Cardiac fibroblast (primary cell): ENCODE results near the gene MACF1.
"Not testable (repeated sequence)": the region's sequence is repeated elsewhere in the genome, so short reads cannot be mapped to it uniquely, and the experiment has no call there.

Source experiments
- DNase-seq, 2 donors: peaks; one replicate each; pipeline versions ENCODE4 v3.0.0 to v3.0.0-alpha.2; 2010; ENCODE audit warnings: low read depth in 2 of 2
- H3K4me3 ChIP-seq, 2 donors: replicated peaks in 1 of 2; 1 replicate in 1 of 2; 2 replicates in 1 of 2; pipeline ENCODE4 v1.5.1; 2011; ENCODE audit warnings: low read depth in 2 of 2, low read length in 2 of 2, mild to moderate bottlenecking in 2 of 2, moderate library complexity in 1 of 2
- TF ChIP-seq, protein P1 (sequence below): IDR thresholded peaks from one replicate; pipeline ENCODE4 v1.5.1; 2011; ENCODE audit warnings: low read depth, mild to moderate bottlenecking, low read length, inconsistent platforms

MACF1 gene

DNA sequence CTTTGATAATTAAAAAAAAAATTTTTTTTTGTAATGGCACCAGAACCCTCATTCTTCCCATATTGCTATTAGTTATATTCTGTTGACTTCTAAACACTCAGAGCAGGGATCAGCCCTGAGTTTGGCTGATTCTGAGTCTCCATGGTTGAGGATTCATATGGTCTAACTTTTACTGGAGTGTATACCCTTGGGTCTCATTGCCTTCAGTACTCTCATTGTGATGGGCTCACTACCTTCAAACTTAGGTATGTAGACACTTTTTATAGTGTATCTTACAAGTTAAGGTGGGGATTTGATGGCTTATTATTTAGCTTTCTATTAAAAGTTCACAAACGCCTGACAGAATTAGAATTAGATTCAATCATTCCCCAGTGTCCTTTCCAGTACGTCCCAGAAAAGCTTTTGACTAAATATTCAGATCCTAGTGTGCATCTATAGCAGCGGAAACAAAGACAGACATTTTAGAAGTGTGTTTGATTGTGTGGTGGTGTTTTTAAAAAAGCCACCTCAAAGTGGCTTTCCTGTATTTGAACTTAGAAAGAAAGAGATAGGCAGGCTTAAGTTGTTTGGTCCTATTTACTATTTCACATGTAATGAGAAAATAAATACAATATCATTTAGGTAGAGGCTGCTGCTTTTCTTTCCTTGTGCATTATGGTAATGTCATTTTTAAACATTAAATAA is 1.4 kb downstream of the MACF1 start:
- H3K4me3 ChIP-seq = peak overlapping the region; percentile 47 to 62
- DNase-seq = no peak
- TF ChIP-seq, protein P1, sequence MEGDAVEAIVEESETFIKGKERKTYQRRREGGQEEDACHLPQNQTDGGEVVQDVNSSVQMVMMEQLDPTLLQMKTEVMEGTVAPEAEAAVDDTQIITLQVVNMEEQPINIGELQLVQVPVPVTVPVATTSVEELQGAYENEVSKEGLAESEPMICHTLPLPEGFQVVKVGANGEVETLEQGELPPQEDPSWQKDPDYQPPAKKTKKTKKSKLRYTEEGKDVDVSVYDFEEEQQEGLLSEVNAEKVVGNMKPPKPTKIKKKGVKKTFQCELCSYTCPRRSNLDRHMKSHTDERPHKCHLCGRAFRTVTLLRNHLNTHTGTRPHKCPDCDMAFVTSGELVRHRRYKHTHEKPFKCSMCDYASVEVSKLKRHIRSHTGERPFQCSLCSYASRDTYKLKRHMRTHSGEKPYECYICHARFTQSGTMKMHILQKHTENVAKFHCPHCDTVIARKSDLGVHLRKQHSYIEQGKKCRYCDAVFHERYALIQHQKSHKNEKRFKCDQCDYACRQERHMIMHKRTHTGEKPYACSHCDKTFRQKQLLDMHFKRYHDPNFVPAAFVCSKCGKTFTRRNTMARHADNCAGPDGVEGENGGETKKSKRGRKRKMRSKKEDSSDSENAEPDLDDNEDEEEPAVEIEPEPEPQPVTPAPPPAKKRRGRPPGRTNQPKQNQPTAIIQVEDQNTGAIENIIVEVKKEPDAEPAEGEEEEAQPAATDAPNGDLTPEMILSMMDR = no peak

DNA sequence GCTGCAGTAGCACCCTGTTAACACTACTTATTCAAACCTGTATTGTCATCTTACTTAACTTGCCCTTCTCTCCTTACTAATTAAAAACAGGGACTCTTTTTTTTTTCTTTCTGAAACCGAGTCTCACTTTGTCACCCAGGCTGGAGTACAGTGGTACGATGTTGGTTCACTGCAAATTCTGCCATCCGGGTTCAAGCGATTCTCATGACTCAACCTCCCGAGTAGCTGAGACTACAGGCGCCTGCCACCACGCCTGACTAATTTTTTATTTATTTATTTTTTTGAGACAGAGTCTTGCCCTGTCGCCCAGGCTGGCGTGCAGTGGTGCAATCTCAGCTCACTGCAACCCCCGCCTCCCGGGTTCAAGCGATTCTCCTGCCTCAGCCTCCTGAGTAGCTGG is 3.9 kb downstream of the MACF1 start:
- not testable (repeated sequence) for H3K4me3 ChIP-seq, DNase-seq

DNA sequence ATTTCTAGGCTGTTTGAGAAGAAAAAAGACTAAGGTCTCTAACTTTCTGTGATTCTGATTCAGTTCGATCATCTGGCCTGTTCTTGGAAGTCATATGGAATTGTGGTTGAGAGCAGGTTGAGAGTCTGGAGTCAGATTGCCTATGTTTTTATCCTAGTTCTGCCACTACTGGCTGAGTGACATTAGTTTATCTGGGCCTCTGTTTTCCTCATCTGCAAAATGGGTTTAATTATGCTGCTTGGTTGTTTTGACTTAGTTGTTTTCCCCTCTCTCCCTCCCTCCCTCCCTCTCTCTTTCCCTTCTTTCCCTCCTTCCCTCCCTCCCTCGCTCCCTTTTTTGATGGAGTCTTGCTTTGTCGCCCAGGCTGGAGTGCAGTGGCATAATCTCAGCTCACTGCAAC is 6.2 kb downstream of the MACF1 start:
- TF ChIP-seq, protein P1 = no peak
- no peak overlapping the region for H3K4me3 ChIP-seq
- no peak for DNase-seq

DNA sequence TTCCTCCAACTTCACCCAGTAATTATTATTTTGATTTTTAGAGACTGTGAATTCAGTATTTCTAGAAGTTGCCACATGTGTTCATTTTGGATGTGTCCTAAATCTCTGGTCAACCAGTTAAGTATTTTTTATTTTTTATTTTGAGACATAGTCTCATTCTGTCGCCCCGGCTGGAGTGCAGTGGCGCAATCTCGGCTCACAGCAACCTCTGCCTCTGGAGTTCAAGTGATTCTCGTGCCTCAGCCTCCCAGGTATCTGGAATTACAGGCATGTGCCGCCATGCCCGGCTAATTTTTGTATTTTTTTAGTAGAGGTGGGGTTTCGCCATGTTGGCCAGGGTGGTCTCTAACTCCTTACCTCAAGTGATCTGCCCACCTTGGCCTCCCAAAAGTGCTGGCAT is 8.0 kb downstream of the MACF1 start:
- H3K4me3 ChIP-seq = no peak overlapping the region
- TF ChIP-seq, protein P1 = no peak
- DNase-seq = no peak

DNA sequence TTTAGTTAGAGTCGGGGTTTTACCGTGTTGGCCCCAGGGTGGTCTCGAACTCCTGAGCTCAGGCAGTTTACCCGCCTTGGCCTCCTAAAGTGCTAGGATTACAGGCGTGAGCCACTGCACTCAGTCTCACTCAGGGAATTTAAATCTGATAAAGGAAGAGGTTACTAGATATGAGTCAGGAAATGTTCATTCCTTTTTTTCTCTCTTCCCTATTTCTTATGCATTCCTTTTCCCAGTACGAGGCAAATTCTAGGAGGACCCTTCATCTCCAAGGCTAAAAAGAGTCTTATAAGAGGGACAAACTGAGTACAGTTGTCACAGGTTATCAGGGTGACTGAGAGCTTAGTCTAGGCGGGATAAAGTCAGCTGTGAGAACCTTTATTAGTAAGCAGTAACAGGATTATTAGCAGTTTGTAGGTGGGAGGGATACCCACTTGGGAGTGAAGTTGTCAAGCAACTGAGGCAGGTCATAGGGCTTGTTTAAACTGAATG is 9.1 kb downstream of the MACF1 start:
- H3K4me3 ChIP-seq = no peak overlapping the region
- DNase-seq = peak; percentile 26 to 70
- TF ChIP-seq, protein P1 = no peak

DNA sequence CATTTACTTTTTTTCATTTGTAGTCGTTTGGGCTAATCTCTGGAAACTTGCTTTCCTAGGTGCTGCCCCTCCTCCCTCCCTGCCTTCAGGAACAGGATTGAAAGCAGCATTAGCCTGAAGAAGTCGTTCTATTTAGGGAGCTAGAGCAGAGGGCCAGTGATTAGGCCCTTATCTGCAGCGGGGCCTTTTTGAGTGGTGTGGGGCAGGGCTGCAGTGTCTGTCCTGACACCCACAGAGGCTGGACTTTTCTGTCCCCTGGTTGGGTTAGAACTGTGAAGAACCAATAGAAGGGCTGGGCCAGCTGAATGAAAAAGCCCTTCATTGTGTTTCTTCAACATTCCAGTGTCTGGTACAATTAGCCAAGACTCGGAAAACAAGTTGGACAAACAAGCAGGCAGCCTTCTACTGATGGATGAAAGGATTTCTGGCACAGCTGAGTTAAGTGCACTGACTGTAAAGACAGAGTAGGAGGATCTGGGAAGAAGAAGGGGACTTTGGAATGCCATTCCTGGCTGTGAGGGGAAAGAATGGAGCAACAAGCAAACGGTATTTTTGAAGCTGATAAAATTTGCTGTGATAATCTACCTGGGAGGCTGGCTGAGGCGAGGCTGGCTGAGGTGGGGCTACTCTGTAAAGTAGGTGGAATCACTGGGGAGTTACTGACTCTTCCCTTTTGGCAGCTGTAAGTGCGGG is 9.7 kb downstream of the MACF1 start:
- H3K4me3 ChIP-seq = no peak overlapping the region
- peak; percentile 24 to 65 for DNase-seq
- TF ChIP-seq, protein P1 = no peak

DNA sequence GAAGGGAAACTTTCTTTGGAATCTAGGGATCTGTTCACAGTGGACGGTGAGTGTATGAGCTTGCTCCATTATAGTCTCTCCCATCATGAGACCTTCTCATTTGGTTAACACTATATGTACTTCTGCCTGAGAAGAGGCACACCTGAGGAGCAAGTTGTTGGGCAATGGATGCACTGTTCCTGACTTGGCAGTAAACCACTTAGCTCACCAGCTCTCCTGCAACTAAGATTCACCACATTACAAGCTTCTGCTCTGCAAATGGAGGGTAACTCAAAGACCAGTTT is 10.2 kb downstream of the MACF1 start:
- H3K4me3 ChIP-seq = no peak overlapping the region
- DNase-seq = no peak
- TF ChIP-seq, protein P1 = no peak
